GM12892 (cell line): Measurements from ENCODE around the gene PCYT2.
A peak's percentile ranks its signal among the peaks of the same experiment; 100 is the strongest.

Source experiments
- POLR2A ChIP-seq: IDR thresholded peaks from 2 replicates; pipeline ENCODE4 v1.6.1; 2011; ENCODE audit warnings: low read depth, low read length, control low read depth
- POLR2AphosphoS5 ChIP-seq: IDR thresholded peaks from 2 replicates; pipeline ENCODE4 v1.6.1; 2011; ENCODE audit warnings: low read depth, low read length, control low read depth
- TAF1 ChIP-seq: IDR thresholded peaks from 2 replicates; pipeline ENCODE4 v1.6.1; 2011; ENCODE audit warnings: low read depth, mild to moderate bottlenecking, control low read depth, low read length, borderline replicate concordance

DNA sequence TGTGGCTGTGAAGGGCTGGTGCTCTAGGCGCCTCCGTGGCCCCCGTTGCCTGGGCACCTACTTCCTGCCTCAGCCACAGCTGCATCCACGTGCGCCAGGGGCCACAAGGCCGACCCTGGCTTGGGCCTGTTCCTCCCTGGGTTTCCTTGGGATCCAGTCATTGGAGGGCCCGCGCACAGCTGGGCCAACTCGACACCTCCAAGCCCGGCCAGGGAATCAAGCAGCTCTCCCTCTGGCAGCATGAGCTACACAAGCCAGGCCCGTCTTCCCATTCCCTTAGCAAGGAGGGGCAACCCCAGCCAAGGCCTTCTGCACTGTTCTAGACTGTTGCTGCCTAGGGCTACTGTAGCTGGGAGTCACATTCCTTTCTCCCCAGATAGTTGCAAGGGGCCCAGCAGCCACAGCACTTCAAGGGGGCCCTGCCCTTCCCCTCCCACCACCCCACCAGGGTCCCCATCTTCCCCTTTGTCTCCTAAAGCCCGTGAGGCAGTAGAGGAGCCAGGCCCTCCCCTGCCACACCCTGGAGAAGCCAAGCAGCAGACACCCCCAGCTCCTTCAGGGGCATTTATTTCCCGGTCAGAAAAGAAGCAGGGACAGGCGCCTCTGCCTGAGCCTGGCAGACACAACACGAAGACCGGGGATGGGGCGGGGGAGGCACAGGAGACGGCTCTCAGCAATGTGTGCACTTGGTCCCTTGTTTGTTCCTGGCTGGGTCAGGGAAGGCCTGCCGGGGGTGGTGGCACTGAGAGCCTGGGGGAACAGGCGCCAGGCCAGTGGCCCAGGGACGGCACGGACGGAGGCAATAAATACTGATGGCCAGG lies 43.8 kb downstream of the PCYT2 start:
- peak; percentile 69 for TF ChIP-seq POLR2AphosphoS5
- peak; percentile 15 for TF ChIP-seq POLR2A
- no peak for TF ChIP-seq TAF1
